ENCODE data around the gene YLPM1. TPM values are rescaled to one million over a fixed set of nuclear protein-coding genes. Genes with fewer than 3 reads are reported as not detected.
"Not testable (repeated sequence)": the region's sequence is repeated elsewhere in the genome, so short reads cannot be mapped to it uniquely, and the experiment has no call there.

The YLPM1 gene, protein sequence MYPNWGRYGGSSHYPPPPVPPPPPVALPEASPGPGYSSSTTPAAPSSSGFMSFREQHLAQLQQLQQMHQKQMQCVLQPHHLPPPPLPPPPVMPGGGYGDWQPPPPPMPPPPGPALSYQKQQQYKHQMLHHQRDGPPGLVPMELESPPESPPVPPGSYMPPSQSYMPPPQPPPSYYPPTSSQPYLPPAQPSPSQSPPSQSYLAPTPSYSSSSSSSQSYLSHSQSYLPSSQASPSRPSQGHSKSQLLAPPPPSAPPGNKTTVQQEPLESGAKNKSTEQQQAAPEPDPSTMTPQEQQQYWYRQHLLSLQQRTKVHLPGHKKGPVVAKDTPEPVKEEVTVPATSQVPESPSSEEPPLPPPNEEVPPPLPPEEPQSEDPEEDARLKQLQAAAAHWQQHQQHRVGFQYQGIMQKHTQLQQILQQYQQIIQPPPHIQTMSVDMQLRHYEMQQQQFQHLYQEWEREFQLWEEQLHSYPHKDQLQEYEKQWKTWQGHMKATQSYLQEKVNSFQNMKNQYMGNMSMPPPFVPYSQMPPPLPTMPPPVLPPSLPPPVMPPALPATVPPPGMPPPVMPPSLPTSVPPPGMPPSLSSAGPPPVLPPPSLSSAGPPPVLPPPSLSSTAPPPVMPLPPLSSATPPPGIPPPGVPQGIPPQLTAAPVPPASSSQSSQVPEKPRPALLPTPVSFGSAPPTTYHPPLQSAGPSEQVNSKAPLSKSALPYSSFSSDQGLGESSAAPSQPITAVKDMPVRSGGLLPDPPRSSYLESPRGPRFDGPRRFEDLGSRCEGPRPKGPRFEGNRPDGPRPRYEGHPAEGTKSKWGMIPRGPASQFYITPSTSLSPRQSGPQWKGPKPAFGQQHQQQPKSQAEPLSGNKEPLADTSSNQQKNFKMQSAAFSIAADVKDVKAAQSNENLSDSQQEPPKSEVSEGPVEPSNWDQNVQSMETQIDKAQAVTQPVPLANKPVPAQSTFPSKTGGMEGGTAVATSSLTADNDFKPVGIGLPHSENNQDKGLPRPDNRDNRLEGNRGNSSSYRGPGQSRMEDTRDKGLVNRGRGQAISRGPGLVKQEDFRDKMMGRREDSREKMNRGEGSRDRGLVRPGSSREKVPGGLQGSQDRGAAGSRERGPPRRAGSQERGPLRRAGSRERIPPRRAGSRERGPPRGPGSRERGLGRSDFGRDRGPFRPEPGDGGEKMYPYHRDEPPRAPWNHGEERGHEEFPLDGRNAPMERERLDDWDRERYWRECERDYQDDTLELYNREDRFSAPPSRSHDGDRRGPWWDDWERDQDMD (N-terminal part only)
- polyA plus RNA-seq (ENCODE audit: insufficient read length in 3 of 3): 100 to 1,000 TPM in 1 of 3 donors, 10 to 100 TPM in 2; 88.8 to 101 (median 89.5) TPM

GRCh38 chr14:74762917-74763802 lies at the start of gene YLPM1:
TSS of gene YLPM1 (plus strand) at chr14:74763316. CDS start at chr14:74763490, 174 bp downstream.
- peak; percentile 91 to 96 (median 93) for DNase-seq (ENCODE audit: low read depth in 3 of 3, low spot score in 2 of 3)

- DNase-seq (ENCODE audit: low read depth in 3 of 3, low spot score in 2 of 3): no peak
These were observed 49.8 kb upstream of the YLPM1 start for GRCh38 chr14:74713395-74713735.

DNA sequence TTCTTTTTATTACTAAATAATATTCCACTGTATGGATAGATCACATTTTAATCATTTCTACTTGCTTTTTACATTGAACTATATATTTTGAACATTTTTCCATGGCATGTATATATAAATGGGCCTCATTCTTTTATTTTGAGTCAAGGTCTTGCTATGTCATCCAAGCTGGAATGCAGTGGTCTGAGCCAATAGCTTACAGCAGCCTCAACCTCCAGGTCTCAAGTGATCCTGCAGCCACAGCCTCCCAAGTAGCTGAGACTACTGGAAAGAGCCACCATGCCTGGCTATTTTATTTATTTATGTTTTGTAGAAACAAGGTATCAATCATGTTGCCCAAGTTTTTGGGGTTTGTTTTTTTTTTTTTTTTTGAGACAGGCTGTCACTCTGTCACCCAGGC lies 42.6 kb upstream of the YLPM1 start:
- DNase-seq (ENCODE audit: low read depth in 3 of 3, low spot score in 2 of 3): no peak

DNA sequence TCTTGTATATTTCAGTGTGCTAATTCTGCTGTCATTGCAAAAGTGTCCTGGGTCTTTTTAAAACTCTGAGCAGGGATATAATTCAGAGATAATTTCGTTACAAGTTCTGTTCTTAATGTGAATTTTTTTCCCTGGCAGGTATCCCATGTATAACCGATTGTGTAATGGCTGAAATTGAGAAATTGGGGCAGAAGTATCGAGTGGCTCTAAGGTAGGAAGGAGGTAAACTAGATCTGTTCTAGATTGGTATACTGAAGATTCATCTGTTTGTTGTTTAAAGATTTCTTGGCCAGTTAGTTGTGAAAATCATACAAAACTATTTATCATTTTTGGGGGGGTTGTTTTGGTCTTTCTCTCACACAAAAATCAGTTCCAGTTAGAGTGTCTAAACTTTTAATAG lies 40.0 kb upstream of the YLPM1 start:
- no peak for DNase-seq (ENCODE audit: low read depth in 3 of 3, low spot score in 2 of 3)

- no peak for DNase-seq (ENCODE audit: low read depth in 3 of 3, low spot score in 2 of 3)
These were observed 30.7 kb upstream of the YLPM1 start for GRCh38 chr14:74732387-74732786.

DNA sequence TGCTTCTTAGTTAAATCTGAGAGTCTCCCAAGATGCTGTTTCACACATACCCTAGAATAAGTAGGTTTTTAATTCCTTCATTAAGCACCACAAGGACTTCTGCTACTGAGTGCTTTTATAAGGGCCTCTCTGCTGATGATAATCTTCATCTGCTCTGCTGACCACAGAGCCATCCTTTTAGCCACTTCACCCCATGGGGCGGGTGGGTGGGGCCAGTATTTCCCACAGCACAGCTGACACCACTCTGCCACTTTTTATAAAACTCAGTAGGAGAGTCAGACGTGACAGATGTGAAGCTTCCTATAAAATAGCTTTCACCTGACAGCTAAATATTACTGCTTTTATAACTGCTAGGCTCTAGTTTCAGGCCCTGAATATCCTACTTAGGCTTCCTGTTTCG lies 29.9 kb upstream of the YLPM1 start:
- DNase-seq (ENCODE audit: low read depth in 3 of 3, low spot score in 2 of 3): no peak

DNA sequence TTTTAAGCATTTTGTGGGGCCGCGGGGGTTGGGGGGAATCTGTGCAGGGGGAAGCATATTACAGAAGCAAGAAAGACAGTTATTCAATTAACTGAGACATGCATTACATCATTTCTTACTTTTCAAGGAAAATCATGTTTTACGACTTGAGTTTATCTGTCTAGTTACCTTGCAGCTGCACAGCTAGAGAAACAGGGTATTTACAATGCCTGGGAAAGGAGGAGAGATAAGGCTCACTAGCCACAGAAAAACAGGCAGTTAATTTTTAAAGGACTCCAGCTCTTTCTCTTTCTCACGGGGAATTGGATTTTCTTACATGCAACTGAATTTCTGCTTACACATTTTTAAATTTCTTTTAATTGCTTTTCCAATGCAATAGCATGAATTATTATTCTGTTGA lies 28.0 kb upstream of the YLPM1 start:
- no peak for DNase-seq (ENCODE audit: low read depth in 3 of 3, low spot score in 2 of 3)

DNA sequence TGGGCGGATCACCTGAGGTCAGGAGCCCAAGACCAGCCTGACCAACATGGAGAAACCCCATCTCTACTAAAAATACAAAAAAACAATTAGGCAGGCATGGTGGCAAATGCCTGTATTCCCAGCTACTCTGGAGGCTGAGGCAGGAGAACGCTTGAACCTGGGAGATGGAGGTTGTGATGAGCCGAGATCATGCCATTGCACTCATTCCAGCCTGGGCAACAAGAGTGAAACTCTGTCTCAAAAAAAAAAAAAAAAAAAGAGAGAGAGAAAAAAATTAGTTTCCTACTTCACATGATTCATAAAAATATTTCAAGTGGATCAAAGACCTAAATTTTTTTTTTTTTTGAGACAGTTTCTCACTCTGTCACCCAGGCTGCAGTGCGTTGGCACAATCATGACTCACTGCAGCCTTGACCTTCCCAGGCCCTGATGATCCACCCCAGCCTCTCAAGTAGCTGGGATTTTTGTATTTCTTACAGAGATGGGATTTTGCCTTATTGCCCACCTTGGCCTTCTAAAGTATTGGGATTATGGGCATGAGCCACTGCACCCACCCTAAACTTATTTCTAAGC lies 25.3 kb upstream of the YLPM1 start:
- DNase-seq (ENCODE audit: low read depth in 3 of 3, low spot score in 2 of 3): no peak

DNA sequence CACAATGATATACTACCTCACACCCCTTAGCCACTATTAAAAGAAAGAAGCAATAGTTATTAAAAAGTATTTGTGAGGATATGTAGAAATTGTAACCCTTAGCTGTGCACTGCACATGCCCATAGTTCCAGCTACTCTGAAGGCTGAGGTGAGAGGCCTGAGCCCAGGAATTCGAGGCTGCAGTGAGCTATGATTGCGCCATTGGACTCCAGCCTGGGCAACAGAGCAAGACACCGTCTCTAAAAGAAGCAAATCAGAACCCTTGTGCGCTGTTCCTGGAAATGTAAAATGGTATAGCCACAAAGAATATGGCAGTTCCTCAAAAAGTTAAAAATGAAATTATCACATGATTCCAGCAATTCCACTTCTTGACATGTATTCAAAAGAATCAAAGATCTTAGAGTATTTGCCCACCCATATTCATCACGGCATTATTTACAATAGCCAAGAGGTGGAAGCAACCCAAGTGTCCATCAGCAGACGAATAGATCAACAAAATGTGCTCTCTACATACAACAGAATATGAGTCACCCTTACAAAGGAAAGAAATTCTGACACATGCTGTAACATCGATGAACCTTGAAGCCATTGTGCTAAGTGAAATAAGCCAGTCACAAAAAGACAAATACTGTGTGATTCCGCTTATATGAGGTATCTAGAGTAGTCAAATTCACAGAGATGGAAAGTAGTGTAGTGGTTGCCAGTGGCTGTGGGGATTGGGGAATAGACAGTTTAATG lies 23.7 kb upstream of the YLPM1 start:
- no peak for DNase-seq (ENCODE audit: low read depth in 3 of 3, low spot score in 2 of 3)

GRCh38 chr14:74747237-74747636 lies 15.9 kb upstream of the YLPM1 start:
- DNase-seq (ENCODE audit: low read depth in 3 of 3, low spot score in 2 of 3): no peak

- DNase-seq (ENCODE audit: low read depth in 3 of 3, low spot score in 2 of 3): no peak
These were observed 9.0 kb upstream of the YLPM1 start for GRCh38 chr14:74754157-74754556.

GRCh38 chr14:74754899-74755298 lies 8.2 kb upstream of the YLPM1 start:
- no peak for DNase-seq (ENCODE audit: low read depth in 3 of 3, low spot score in 2 of 3)

DNA sequence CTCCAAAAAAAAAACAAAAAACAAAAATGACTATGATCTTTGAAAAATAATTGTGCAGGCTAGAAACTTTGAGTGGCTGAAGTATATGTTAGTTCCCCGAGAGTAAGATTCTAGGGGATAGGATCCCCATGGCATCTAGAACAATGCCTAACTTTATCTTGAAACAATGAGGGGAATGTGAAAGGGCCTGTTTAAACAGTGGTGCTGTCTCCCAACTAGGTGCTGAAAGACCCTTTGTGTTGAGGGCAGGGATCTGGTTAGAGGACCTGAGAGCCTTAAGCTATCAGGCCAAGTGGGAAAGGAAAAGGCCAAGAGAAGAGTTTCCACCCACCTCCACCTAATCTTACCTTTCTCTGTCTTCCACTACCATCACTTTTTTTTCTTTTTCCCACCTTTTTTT lies 6.8 kb upstream of the YLPM1 start:
- no peak for DNase-seq (ENCODE audit: low read depth in 3 of 3, low spot score in 2 of 3)

- DNase-seq (ENCODE audit: low read depth in 3 of 3, low spot score in 2 of 3): not testable (repeated sequence)
These were observed 4.6 kb upstream of the YLPM1 start for GRCh38 chr14:74758505-74758904.

DNA sequence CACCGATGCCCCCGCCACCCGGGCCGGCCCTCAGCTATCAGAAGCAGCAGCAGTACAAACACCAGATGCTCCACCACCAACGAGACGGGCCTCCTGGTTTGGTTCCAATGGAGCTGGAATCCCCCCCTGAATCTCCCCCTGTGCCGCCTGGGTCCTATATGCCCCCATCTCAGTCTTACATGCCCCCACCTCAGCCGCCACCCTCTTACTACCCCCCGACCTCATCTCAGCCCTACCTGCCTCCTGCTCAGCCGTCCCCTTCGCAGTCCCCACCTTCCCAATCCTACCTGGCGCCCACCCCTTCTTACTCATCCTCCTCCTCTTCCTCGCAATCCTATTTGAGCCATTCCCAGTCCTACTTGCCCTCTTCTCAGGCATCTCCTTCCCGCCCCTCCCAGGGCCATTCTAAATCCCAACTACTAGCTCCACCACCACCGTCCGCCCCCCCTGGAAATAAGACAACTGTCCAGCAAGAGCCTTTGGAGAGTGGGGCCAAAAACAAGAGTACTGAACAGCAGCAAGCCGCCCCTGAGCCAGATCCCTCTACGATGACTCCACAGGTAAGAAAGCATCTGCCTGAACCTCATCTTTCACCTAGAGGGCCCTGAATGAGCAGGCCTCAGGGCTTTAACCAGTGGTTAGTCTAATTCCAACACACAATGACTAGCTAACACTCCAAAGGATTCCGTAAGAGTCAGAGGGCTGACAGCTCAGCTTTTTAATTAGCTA lies 851 bp downstream of the YLPM1 start:
- no peak for DNase-seq (ENCODE audit: low read depth in 3 of 3, low spot score in 2 of 3)

DNA sequence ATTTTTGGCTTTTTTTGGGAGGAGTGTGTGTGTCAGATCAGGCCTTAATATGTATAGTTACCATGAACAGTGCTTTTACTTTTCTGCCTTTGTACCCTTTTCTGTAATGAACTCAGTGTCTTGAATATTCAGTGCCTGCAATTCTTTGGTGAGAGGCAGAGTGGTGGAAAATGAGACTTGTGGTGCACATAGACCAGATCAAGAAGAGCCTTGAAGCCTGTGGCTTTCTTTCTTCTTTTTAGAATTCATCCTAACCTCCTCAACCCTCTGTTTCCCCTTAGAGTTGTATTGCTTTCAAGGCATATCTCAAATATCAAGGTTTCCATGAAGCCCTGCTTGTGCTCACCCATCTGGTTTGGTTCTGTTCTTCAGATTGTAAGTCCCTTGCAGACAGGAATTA lies 2.6 kb downstream of the YLPM1 start:
- DNase-seq (ENCODE audit: low read depth in 3 of 3, low spot score in 2 of 3): no peak

- DNase-seq (ENCODE audit: low read depth in 3 of 3, low spot score in 2 of 3): no peak
These were observed 8.3 kb downstream of the YLPM1 start for GRCh38 chr14:74771399-74771798.

GRCh38 chr14:74784634-74785033 lies 21.5 kb downstream of the YLPM1 start:
- DNase-seq (ENCODE audit: low read depth in 3 of 3, low spot score in 2 of 3): no peak
